ENCODE data around the gene ANKRD27.
A peak's percentile ranks its signal among the peaks of the same experiment; 100 is the strongest.

ANKRD27 gene

DNA sequence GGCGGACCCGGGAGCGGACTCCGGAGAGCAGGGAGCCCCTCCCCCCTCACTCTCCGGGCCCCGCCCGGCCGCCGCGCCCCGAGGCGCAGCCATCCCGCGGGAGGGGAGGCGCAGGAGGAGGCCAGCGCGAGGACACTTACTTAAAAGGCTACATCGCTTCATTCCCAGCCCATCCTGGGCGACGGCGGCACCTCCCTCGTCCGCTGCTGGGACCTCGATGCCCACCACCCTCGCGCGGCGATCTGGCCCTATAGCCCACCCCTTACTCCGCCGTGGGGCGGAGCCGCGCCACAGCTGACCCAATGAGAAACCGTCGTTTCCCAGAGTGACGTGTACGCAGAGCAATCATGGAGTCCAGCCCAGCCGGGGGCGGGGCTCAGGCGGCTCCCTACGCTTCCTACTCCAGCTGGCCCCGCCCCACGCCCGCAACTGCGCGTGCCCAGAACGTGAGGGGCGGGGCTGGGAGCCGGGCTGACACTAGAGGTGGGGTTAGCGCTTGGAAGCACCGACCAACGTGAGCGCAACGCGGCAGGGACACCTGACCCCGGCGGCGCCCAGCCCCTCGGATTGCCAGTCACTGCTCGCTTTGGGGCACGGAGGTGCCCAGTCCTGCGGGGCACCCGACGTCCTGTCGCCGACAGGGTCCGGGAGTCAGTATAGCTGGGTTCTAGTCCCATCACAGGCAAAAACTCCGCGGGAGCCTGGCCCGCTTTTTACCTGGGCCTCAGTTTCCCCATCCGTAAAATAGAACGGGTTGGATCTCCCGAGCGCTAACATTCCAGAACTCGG, at the start of gene ANKRD27:
ANKRD27 (minus strand) TSS at position 250 of the 789 bp plus-strand sequence. CDS start 16,165 bp downstream, outside the sequence.
- H3K9me3 ChIP-seq (ENCODE audit: severe bottlenecking), result no peaks in the 10 kb centered on the region
- H3K27ac ChIP-seq, result no peak within 1 kb of the TSS
- peaks cover 16% of the 10 kb centered on the region for H3K27me3 ChIP-seq (ENCODE audit: insufficient read depth, low read depth, severe bottlenecking)
- DNase-seq, result peak; percentile 97
- TF ChIP-seq, protein P1, sequence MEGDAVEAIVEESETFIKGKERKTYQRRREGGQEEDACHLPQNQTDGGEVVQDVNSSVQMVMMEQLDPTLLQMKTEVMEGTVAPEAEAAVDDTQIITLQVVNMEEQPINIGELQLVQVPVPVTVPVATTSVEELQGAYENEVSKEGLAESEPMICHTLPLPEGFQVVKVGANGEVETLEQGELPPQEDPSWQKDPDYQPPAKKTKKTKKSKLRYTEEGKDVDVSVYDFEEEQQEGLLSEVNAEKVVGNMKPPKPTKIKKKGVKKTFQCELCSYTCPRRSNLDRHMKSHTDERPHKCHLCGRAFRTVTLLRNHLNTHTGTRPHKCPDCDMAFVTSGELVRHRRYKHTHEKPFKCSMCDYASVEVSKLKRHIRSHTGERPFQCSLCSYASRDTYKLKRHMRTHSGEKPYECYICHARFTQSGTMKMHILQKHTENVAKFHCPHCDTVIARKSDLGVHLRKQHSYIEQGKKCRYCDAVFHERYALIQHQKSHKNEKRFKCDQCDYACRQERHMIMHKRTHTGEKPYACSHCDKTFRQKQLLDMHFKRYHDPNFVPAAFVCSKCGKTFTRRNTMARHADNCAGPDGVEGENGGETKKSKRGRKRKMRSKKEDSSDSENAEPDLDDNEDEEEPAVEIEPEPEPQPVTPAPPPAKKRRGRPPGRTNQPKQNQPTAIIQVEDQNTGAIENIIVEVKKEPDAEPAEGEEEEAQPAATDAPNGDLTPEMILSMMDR (IDR thresholded peaks at IDR 0.05; ENCODE audit: low read depth, low read length), result no peak
- H3K36me3 ChIP-seq, result no peaks in the 10 kb centered on the region
- peak within 1 kb of the TSS; percentile 64 for H3K4me3 ChIP-seq (ENCODE audit: low read depth, low read length)

DNA sequence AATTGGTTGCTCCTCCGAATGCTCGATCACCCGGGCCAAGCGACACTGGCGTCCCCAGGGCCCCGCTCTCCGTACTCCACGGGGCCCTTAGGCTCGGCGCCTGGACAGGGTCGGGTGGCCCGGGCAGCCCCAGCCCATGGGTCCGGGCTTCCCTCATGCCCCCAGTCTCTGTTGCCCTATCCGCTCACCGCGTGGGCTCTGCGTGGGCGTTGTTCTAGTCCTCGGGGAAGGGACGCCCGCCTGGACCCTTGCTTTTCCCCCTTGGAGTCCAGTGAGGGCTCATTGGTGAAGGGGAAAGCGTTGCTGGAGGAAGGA, 45.9 kb upstream of the ANKRD27 start:
- no peaks in the 10 kb centered on the region for H3K36me3 ChIP-seq
- no peaks in the 10 kb centered on the region for H3K27me3 ChIP-seq (ENCODE audit: insufficient read depth, low read depth, severe bottlenecking)
- TF ChIP-seq, protein P1 (IDR thresholded peaks at IDR 0.05; ENCODE audit: low read depth, low read length), result no peak
- H3K9me3 ChIP-seq (ENCODE audit: severe bottlenecking), result peaks cover 3% of the 10 kb centered on the region
- H3K4me3 ChIP-seq (ENCODE audit: low read depth, low read length), result no peak overlapping the region
- no peak overlapping the region for H3K27ac ChIP-seq
- DNase-seq, result no peak

DNA sequence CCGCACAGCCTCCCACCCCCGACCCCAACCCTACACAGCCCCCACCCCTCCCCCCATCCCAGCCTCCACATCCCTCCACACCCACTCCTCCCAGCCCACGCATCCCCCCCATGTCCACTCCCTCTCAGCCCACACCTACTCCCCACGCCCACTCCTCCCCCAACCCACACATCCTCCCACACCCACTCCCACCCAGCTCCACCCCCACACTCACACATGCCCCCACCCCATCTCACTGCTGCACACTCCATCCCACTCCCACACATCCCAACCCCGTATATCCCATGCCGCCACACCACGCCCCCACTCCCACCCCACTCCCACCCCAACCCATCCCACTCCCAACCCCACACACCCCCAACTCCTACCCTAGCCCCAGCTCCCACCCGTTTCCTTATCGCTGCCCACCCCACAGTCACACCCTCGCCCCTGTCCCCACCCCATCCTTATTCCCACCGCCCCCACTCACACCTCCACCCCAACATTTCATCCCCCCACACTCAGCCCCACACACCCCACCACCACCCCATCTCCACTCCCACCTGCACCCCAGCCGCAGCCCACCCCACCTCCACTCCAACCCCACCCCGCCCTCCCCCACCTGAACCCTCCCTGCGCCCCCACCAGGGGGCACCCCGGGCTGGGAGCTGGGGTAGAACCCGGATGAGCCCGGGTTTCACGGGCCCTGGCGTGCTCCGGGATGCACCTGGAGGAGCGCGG, 45.4 kb upstream of the ANKRD27 start:
- Histone ChIP-seq H3K27ac (no peak overlapping the region), H3K36me3 (no peaks in the 10 kb centered on the region), H3K27me3 (ENCODE audit: insufficient read depth, low read depth, severe bottlenecking) (no peaks in the 10 kb centered on the region), H3K4me3 (ENCODE audit: low read depth, low read length) (no peak overlapping the region), H3K9me3 (ENCODE audit: severe bottlenecking) (peaks cover under 1% of the 10 kb centered on the region)
- TF ChIP-seq, protein P1 (IDR thresholded peaks at IDR 0.05; ENCODE audit: low read depth, low read length), result no peak
- DNase-seq, result no peak

- TF ChIP-seq, protein P1 (IDR thresholded peaks at IDR 0.05; ENCODE audit: low read depth, low read length), result peak; percentile 32; the same call in 1 of the 2 replicates
- no peaks in the 10 kb centered on the region for H3K9me3 ChIP-seq (ENCODE audit: severe bottlenecking)
- no peak within 1 kb of the TSS for H3K27ac ChIP-seq
- no peak within 1 kb of the TSS for H3K4me3 ChIP-seq (ENCODE audit: low read depth, low read length)
- peak; percentile 15 for DNase-seq
- no peaks in the 10 kb centered on the region for H3K27me3 ChIP-seq (ENCODE audit: insufficient read depth, low read depth, severe bottlenecking)
- no peaks in the 10 kb centered on the region for H3K36me3 ChIP-seq
These were observed 44.7 kb upstream of the ANKRD27 start, which contains the start of gene TDRD12 for GRCh38 chr19:32719611-32720059. TSS of gene TDRD12 (plus strand) at chr19:32719767. CDS start at chr19:32720073, 306 bp downstream.

- H3K9me3 ChIP-seq (ENCODE audit: severe bottlenecking), result no peaks in the 10 kb centered on the region
- DNase-seq, result no peak
These were observed 43.3 kb upstream of the ANKRD27 start for GRCh38 chr19:32718286-32718685.

More at GRCh38 chr19:32718286-32718685, 43.3 kb upstream of the ANKRD27 start:
- TF ChIP-seq, protein P1 (IDR thresholded peaks at IDR 0.05; ENCODE audit: low read depth, low read length), result no peak
- Histone ChIP-seq H3K27ac (no peak overlapping the region), H3K27me3 (ENCODE audit: insufficient read depth, low read depth, severe bottlenecking) (no peaks in the 10 kb centered on the region), H3K4me3 (ENCODE audit: low read depth, low read length) (no peak overlapping the region), H3K36me3 (peaks cover 4% of the 10 kb centered on the region; the same call in 1 of the 2 replicates)

All from WERI-Rb-1 (cell line).